ENCODE measurements around the gene TGIF2.
"Not testable (repeated sequence)": the region's sequence is repeated elsewhere in the genome, so short reads cannot be mapped to it uniquely, and the experiment has no call there.

TGIF2 gene

DNA sequence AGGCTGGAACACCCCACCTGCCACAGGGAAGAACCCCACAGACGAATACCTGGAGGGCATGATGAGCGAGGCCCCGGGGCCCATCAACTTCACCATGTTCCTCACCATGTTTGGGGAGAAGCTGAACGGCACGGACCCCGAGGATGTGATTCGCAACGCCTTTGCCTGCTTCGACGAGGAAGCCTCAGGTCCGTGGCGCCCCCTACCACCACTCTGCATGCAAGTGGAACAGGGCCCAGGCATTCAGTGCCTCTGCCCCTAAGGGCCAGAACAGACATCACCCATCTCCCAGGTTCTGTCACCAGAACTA is 25.4 kb upstream of the TGIF2 start:
- H3K4me1 ChIP-seq (ENCODE audit: control insufficient read depth, insufficient read depth, low read length): peaks cover 4% of the 10 kb centered on the region

DNA sequence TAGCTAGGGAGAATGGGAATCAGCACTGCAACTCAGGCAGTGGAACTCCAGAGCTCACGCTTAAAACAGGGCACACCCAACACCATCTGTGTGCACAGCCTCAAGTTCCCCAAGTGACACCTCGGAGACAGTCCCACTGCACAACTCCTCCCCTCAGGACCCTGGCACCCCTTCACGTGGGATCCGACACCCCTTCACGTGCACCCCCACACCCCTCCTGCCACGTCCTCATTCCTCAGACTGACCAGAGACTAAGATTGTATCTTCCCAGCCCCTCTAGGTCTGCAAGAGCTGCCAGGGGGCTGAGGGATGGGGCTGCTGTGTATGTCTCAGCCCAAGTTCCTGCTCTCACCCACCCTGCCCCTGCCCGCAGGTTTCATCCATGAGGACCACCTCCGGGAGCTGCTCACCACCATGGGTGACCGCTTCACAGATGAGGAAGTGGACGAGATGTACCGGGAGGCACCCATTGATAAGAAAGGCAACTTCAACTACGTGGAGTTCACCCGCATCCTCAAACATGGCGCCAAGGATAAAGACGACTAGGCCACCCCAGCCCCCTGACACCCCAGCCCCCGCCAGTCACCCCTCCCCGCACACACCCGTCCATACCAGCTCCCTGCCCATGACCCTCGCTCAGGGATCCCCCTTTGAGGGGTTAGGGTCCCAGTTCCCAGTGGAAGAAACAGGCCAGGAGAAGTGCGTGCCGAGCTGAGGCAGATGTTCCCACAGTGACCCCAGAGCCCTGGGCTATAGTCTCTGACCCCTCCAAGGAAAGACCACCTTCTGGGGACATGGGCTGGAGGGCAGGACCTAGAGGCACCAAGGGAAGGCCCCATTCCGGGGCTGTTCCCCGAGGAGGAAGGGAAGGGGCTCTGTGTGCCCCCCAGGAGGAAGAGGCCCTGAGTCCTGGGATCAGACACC is 24.4 kb upstream of the TGIF2 start:
- Histone ChIP-seq H3K27ac (ENCODE audit: low read length) (no peak overlapping the region), H3K27me3 (ENCODE audit: control insufficient read depth, insufficient read depth, low read length) (no peaks in the 10 kb centered on the region), H3K9me3 (ENCODE audit: control insufficient read depth, insufficient read depth, low read length) (no peaks in the 10 kb centered on the region), H3K36me3 (ENCODE audit: control insufficient read depth, insufficient read depth, low read length) (0 out of 2 replicates have a peak, but pooled peaks cover 3% of the 10 kb centered on the region), H3K4me1 (ENCODE audit: control insufficient read depth, insufficient read depth, low read length) (peaks cover 3% of the 10 kb centered on the region; the same call in 1 of the 2 replicates), H3K4me3 (ENCODE audit: low read length) (no peak overlapping the region)
- WGBS (ENCODE audit: insufficient coverage, insufficient read length): no CpG with 5 or more reads among the region's 23 CpGs
- DNase-seq (ENCODE audit: low read depth, low spot score): no peak

More for the DNA sequence above, 25.4 kb upstream of the TGIF2 start:
- H3K27ac ChIP-seq (ENCODE audit: low read length): no peak overlapping the region
- no CpG with 5 or more reads among the region's 12 CpGs for WGBS (ENCODE audit: insufficient coverage, insufficient read length)
- 0 out of 2 replicates have a peak, but pooled peaks cover 3% of the 10 kb centered on the region for H3K36me3 ChIP-seq (ENCODE audit: control insufficient read depth, insufficient read depth, low read length)
- no peak overlapping the region for H3K4me3 ChIP-seq (ENCODE audit: low read length)
- no peaks in the 10 kb centered on the region for H3K9me3 ChIP-seq (ENCODE audit: control insufficient read depth, insufficient read depth, low read length)
- no peaks in the 10 kb centered on the region for H3K27me3 ChIP-seq (ENCODE audit: control insufficient read depth, insufficient read depth, low read length)
- no peak for DNase-seq (ENCODE audit: low read depth, low spot score)

DNA sequence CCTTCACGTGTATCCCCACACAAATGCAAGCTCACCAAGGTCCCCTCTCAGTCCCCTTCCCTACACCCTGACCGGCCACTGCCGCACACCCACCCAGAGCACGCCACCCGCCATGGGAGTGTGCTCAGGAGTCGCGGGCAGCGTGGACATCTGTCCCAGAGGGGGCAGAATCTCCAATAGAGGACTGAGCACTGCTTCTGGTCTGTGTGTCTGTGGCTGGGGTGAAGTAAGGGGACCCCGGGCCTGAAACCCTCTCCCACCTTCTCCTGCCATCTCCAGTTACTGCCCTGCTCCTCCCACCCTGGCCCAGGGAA is 23.8 kb upstream of the TGIF2 start:
- Histone ChIP-seq H3K4me3 (ENCODE audit: low read length) (no peak overlapping the region), H3K27me3 (ENCODE audit: control insufficient read depth, insufficient read depth, low read length) (no peaks in the 10 kb centered on the region), H3K36me3 (ENCODE audit: control insufficient read depth, insufficient read depth, low read length) (0 out of 2 replicates have a peak, but pooled peaks cover 3% of the 10 kb centered on the region), H3K4me1 (ENCODE audit: control insufficient read depth, insufficient read depth, low read length) (no peaks in the 10 kb centered on the region), H3K9me3 (ENCODE audit: control insufficient read depth, insufficient read depth, low read length) (no peaks in the 10 kb centered on the region), H3K27ac (ENCODE audit: low read length) (no peak overlapping the region)
- no peak for DNase-seq (ENCODE audit: low read depth, low spot score)
- no CpG with 5 or more reads among the region's 9 CpGs for WGBS (ENCODE audit: insufficient coverage, insufficient read length)

DNA sequence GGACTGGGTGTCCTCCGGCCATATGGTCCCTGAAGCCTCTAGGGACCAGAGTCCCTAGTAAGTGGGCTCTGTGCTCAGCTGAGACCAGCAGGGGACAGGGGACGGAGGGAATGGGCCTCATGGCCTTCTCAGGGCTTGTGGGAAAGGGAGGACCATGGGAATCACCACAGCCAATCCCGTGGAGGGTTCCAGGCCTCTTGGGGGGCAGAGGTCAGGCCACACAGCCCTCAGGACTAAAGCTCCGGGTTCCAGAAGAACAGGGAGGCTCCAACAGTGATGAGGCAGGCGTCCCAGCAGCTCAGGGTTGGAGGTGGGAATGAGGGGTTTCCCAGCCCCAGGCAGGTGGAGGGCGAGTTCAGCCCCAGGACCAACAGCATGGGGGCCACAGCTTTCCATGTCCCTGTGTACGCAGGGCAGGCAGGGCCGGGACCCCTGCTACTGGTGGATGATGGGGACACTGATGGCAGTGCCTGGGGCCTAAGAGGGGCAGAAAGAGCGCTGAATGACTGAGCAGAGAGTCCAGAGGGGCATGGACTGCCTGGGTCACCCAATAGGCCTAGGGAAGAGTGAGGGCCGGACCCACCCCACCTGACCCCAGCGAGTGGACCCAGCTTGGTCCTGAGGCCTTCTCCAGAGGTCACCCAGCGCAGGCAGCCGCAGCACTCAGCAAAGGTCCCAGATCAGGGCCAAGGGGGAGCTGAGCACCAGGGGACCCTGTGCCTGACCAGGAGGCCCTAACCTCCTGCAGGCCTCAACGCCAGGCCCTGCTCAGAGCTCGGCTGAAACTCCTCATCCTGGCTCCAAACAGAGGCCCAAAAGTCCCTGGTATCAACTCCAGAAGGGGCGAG is 23.2 kb upstream of the TGIF2 start:
- no CpG with 5 or more reads among the region's 16 CpGs for whole genome bisulfite sequencing (ENCODE audit: insufficient coverage, insufficient read length)

DNA sequence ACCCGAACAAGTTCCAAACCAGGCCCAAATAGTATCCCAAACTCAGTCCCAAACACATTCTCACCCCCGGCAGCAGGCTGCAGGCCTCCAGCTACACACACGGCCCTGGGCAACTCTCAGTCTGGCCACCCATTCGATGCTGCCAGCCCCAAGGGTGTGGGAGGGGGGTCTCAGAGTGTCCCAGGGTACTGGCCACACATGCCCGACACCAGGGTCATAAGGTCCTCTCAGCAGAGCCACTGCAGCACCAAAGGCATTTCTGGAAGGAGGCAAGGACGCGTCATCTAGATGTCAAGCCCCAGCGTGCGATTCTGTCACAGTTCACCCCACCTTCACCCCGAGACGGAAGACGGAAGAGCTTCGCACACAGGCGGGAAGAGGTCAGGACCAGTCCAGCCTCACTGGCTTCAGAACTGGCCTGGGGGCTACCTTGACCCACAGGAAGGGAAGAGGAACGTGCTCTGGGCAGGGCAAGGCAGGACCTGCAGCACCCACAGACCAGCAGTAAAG is 22.6 kb upstream of the TGIF2 start:
- Histone ChIP-seq H3K36me3 (ENCODE audit: control insufficient read depth, insufficient read depth, low read length) (0 out of 2 replicates have a peak, but pooled peaks cover 3% of the 10 kb centered on the region), H3K9me3 (ENCODE audit: control insufficient read depth, insufficient read depth, low read length) (no peaks in the 10 kb centered on the region), H3K4me1 (ENCODE audit: control insufficient read depth, insufficient read depth, low read length) (no peaks in the 10 kb centered on the region), H3K4me3 (ENCODE audit: low read length) (no peak overlapping the region), H3K27me3 (ENCODE audit: control insufficient read depth, insufficient read depth, low read length) (no peaks in the 10 kb centered on the region), H3K27ac (ENCODE audit: low read length) (no peak overlapping the region)
- no CpG with 5 or more reads among the region's 15 CpGs for WGBS (ENCODE audit: insufficient coverage, insufficient read length)
- DNase-seq (ENCODE audit: low read depth, low spot score): no peak

More for the DNA sequence above, 23.2 kb upstream of the TGIF2 start:
- Histone ChIP-seq H3K27ac (ENCODE audit: low read length) (no peak overlapping the region), H3K4me3 (ENCODE audit: low read length) (no peak overlapping the region), H3K36me3 (ENCODE audit: control insufficient read depth, insufficient read depth, low read length) (0 out of 2 replicates have a peak, but pooled peaks cover 3% of the 10 kb centered on the region), H3K27me3 (ENCODE audit: control insufficient read depth, insufficient read depth, low read length) (no peaks in the 10 kb centered on the region), H3K4me1 (ENCODE audit: control insufficient read depth, insufficient read depth, low read length) (no peaks in the 10 kb centered on the region), H3K9me3 (ENCODE audit: control insufficient read depth, insufficient read depth, low read length) (no peaks in the 10 kb centered on the region)
- no peak for DNase-seq (ENCODE audit: low read depth, low spot score)

DNA sequence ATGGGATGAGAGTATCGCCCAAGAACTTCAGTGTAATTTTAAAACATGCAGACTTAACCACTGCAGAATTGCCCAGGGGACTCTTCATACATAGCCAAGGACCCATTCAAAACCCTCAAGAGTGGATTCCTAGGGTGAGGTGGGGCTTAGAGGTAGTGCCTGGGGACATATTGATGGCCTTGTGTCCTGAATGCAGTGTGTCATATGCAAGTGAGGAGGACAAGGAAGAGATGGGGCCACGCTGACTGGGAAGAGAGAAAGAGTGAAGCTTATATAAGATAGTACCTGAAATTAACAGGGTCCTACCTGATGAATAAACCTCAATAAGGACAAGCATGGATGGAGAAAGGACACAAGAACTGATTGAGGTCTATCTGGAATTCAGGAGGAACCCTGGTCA is 18.1 kb upstream of the TGIF2 start:
- Histone ChIP-seq H3K27me3 (ENCODE audit: control insufficient read depth, insufficient read depth, low read length) (no peaks in the 10 kb centered on the region), H3K9me3 (ENCODE audit: control insufficient read depth, insufficient read depth, low read length) (no peaks in the 10 kb centered on the region), H3K27ac (ENCODE audit: low read length) (no peak overlapping the region), H3K4me3 (ENCODE audit: low read length) (no peak overlapping the region), H3K36me3 (ENCODE audit: control insufficient read depth, insufficient read depth, low read length) (no peaks in the 10 kb centered on the region), H3K4me1 (ENCODE audit: control insufficient read depth, insufficient read depth, low read length) (no peaks in the 10 kb centered on the region)
- WGBS (ENCODE audit: insufficient coverage, insufficient read length): no CpG with 5 or more reads among the region's 2 CpGs
- no peak for DNase-seq (ENCODE audit: low read depth, low spot score)

DNA sequence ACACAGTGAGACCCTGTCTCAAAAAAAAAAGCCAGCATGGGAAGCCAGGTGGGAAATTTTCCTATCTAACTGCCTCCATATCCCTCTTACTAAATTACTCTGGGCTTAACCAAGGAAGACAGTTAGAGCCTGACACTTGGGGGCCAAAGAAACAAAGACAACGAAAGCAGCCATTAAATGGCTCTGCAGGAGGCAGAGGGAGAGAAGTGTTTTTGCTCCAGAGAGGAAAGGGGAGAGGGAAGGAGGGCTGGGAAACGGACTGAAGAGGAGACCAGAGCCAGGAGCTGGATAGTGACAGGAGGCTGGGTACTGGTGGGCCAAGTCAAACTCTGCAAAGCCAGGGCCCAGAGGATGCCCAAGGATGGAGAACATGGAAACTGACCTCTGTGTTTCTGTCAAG is 10.7 kb upstream of the TGIF2 start:
- H3K27me3 ChIP-seq (ENCODE audit: control insufficient read depth, insufficient read depth, low read length): no peaks in the 10 kb centered on the region
- WGBS (ENCODE audit: insufficient coverage, insufficient read length): no CpG with 5 or more reads among the region's 2 CpGs
- peaks cover 2% of the 10 kb centered on the region; the same call in 1 of the 2 replicates for H3K4me1 ChIP-seq (ENCODE audit: control insufficient read depth, insufficient read depth, low read length)
- DNase-seq (ENCODE audit: low read depth, low spot score): no peak
- H3K9me3 ChIP-seq (ENCODE audit: control insufficient read depth, insufficient read depth, low read length): no peaks in the 10 kb centered on the region; the same call in 1 of the 2 replicates
- H3K36me3 ChIP-seq (ENCODE audit: control insufficient read depth, insufficient read depth, low read length): no peaks in the 10 kb centered on the region
- no peak overlapping the region for H3K27ac ChIP-seq (ENCODE audit: low read length)
- H3K4me3 ChIP-seq (ENCODE audit: low read length): no peak overlapping the region

DNA sequence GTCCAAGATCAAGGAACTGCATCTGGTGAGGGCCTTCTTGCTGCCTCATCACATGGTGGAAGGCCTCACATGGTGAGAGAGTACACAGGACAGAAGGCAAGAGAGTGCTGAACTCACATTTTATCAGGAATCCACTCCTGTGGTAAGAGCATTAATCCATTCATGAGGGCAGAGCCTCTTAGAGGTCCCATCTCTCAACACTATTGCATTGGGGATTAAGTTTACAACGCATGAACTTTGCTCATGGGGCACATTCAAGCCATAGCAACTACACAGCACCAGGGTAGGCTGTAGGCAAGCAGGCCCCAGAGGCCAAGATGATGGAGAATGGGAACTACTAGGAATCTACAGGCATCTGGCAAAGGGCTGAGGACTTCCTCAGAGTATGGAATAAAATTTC is 10.0 kb upstream of the TGIF2 start:
- Histone ChIP-seq H3K4me1 (ENCODE audit: control insufficient read depth, insufficient read depth, low read length) (peaks cover 2% of the 10 kb centered on the region; the same call in 1 of the 2 replicates), H3K27ac (ENCODE audit: low read length) (no peak overlapping the region), H3K36me3 (ENCODE audit: control insufficient read depth, insufficient read depth, low read length) (no peaks in the 10 kb centered on the region), H3K4me3 (ENCODE audit: low read length) (no peak overlapping the region), H3K9me3 (ENCODE audit: control insufficient read depth, insufficient read depth, low read length) (no peaks in the 10 kb centered on the region; the same call in 1 of the 2 replicates), H3K27me3 (ENCODE audit: control insufficient read depth, insufficient read depth, low read length) (no peaks in the 10 kb centered on the region)
- no peak for DNase-seq (ENCODE audit: low read depth, low spot score)
- WGBS (ENCODE audit: insufficient coverage, insufficient read length): no CpG with 5 or more reads among the region's 1 CpG

DNA sequence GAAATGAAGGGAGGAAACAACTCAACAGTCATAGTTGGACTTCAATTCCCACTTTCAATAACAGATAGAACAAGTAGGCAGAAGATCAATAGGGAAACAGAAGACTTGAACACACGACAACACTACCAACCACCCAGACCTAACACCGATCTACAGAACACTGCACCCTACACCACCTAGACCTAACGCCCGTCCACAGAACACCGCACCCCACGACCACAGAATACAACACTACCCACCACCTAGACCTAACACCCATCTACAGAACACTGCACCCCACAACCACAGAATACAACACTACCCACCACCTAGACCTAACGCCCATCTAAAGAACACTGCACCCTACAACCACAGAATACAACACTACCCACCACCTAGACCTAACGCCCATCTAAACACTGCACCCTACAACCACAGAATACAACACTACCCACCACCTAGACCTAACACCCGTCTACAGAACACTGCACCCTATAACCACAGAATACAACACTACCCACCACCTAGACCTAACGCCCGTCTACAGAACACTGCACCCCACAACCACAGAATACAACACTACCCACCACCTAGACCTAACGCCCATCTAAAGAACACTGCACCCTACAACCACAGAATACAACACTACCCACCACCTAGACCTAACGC is 9.2 kb upstream of the TGIF2 start:
- not testable (repeated sequence) for H3K9me3 ChIP-seq (ENCODE audit: control insufficient read depth, insufficient read depth, low read length); H3K36me3 ChIP-seq (ENCODE audit: control insufficient read depth, insufficient read depth, low read length); H3K4me3 ChIP-seq (ENCODE audit: low read length); H3K27me3 ChIP-seq (ENCODE audit: control insufficient read depth, insufficient read depth, low read length); DNase-seq (ENCODE audit: low read depth, low spot score); H3K4me1 ChIP-seq (ENCODE audit: control insufficient read depth, insufficient read depth, low read length); H3K27ac ChIP-seq (ENCODE audit: low read length)
- WGBS (ENCODE audit: insufficient coverage, insufficient read length): no CpG with 5 or more reads among the region's 13 CpGs

DNA sequence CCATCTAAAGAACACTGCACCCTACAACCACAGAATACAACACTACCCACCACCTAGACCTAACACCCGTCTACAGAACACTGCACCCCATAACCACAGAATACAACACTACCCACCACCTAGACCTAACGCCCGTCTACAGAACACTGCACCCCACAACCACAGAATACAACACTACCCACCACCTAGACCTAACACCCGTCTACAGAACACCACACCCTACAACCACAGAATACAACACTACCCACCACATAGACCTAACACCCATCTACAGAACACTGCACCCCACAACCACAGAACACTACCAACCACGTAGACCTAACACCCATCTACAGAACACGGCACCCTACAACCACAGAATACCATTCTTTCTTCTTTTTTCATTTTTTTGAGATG is 8.7 kb upstream of the TGIF2 start:
- not testable (repeated sequence) for H3K27me3 ChIP-seq (ENCODE audit: control insufficient read depth, insufficient read depth, low read length); DNase-seq (ENCODE audit: low read depth, low spot score); H3K9me3 ChIP-seq (ENCODE audit: control insufficient read depth, insufficient read depth, low read length); H3K36me3 ChIP-seq (ENCODE audit: control insufficient read depth, insufficient read depth, low read length); H3K4me3 ChIP-seq (ENCODE audit: low read length); H3K27ac ChIP-seq (ENCODE audit: low read length); H3K4me1 ChIP-seq (ENCODE audit: control insufficient read depth, insufficient read depth, low read length)
- WGBS (ENCODE audit: insufficient coverage, insufficient read length): no CpG with 5 or more reads among the region's 6 CpGs
